Gastroesophageal sphincter (tissue), 4 donors: ENCODE data around the gene PBX3. TPM values are rescaled to one million over a fixed set of nuclear protein-coding genes. Genes with fewer than 3 reads are reported as not detected.

Experiments used
- ATAC-seq: fragments of 150-250 bp; one replicate; pipeline ENCODE4 v1.9.1; 2016; ENCODE audit warnings: mild to moderate bottlenecking, moderate library complexity
- H3K27ac ChIP-seq, 4 donors: fragments of 200-600 bp; sonication (generic) in 3 of 4; 1 replicate in 3 of 4; 2 replicates in 1 of 4; pipeline ENCODE4 v1.5.1; 2016 to 2019
- H3K27me3 ChIP-seq: fragments of 200-600 bp; sonication (generic); one replicate; pipeline ENCODE4 v1.5.1; 2019
- H3K36me3 ChIP-seq, 2 donors: fragments of 200-600 bp; sonication (generic); one replicate each; pipeline ENCODE4 v1.5.1; 2019; ENCODE audit warnings: control low read depth in 1 of 2
- H3K4me1 ChIP-seq, 3 donors: fragments of 200-600 bp; sonication (generic); 1 replicate in 2 of 3; 2 replicates in 1 of 3; pipeline ENCODE4 v1.5.1; 2016 to 2019; ENCODE audit warnings: control low read depth in 2 of 3
- H3K4me3 ChIP-seq, 2 donors: fragments of 200-600 bp; sonication (generic); one replicate each; pipeline ENCODE4 v1.5.1; 2019; ENCODE audit warnings: mild to moderate bottlenecking in 1 of 2, moderate library complexity in 1 of 2
- H3K9me3 ChIP-seq, 3 donors: fragments of 200-600 bp; sonication (generic); one replicate each; pipeline ENCODE4 v1.5.1; 2017 to 2019; ENCODE audit warnings: control low read depth in 2 of 3
- CTCF ChIP-seq, 4 experiments: fragments of 200-600 bp in 2 of 4; fragments of 450-650 bp in 2 of 4; sonication (generic) in 1 of 4; IDR thresholded peaks; one replicate each; pipeline ENCODE4 v1.5.1; 2017 to 2019; ENCODE audit warnings: antibody characterized with exemption in 4 of 4, mild to moderate bottlenecking in 2 of 4, moderate library complexity in 2 of 4
- EP300 ChIP-seq: sonication (generic); formaldehyde crosslinking; IDR thresholded peaks from one replicate; pipeline ENCODE4 v1.6.1; 2017; ENCODE audit warnings: antibody characterized with exemption, mild to moderate bottlenecking
- POLR2A ChIP-seq, 2 donors: fragments of 450-650 bp; IDR thresholded peaks; one replicate each; pipeline ENCODE4 v1.6.1; 2017; ENCODE audit warnings: antibody characterized with exemption in 2 of 2, mild to moderate bottlenecking in 2 of 2, moderate library complexity in 1 of 2
- POLR2AphosphoS5 ChIP-seq: sonication (generic); formaldehyde crosslinking; IDR thresholded peaks from one replicate; pipeline ENCODE4 v1.6.1; 2017; ENCODE audit warnings: antibody characterized with exemption
- WGBS, 2 donors: methylation state at CpG; one replicate each; pipeline ENCODE4 v1.1.5; 2018; ENCODE audit warnings: low coverage in 1 of 2; 5-methylcytosine and 5-hydroxymethylcytosine counted together
- total RNA-seq, 4 donors: library from RNA; depleted of rRNA; stranded (reverse); fragments of >200 nt; gene quantifications; one replicate each; pipeline ENCODE4 v1.1.0, GENCODE V29; 2016

The PBX3 gene
- total RNA-seq, 4 donors from 2014 or later: 59.9 to 81.4 (median 71.8) TPM

GRCh38 chr9:125744616-125745015 lies 2.6 kb upstream of the PBX3 start:
- TF ChIP-seq EP300 (no peak), POLR2A (IDR thresholded peaks at IDR 0.05) (no peak)
- Histone ChIP-seq H3K27ac (no peak overlapping the region), H3K9me3 (no peaks in the 10 kb centered on the region), H3K27me3 (no peaks in the 10 kb centered on the region), H3K4me1 (peaks cover 0 to 20% (median 4%) of the 10 kb centered on the region in 3 donors), H3K36me3 (no peaks in the 10 kb centered on the region), H3K4me3 (no peak overlapping the region)
- no peak for ATAC-seq
- 56 to 59% methylated on average over 4 to 5 of the region's 5 CpGs for WGBS, 2 donors

GRCh38 chr9:125745018-125745417 lies 2.2 kb upstream of the PBX3 start:
- peaks cover 0 to 24% (median 4%) of the 10 kb centered on the region in 3 donors for H3K4me1 ChIP-seq
- H3K9me3 ChIP-seq: no peaks in the 10 kb centered on the region
- WGBS, 2 donors: 13 to 25% methylated on average over 1 of the region's 1 CpG
- ATAC-seq: no peak
- H3K27ac ChIP-seq: peak overlapping the region in 2 of 4 donors; percentile 94 to 95
- H3K36me3 ChIP-seq: no peaks in the 10 kb centered on the region
- no peaks in the 10 kb centered on the region for H3K27me3 ChIP-seq
- H3K4me3 ChIP-seq: peak overlapping the region in 1 of 2 donors; percentile 85
- TF ChIP-seq POLR2AphosphoS5 (peak; percentile 27), CTCF (IDR thresholded peaks at IDR 0.05) (no peak)

- Histone ChIP-seq H3K4me3 (peak overlapping the region; percentile 58 to 85), H3K27ac (peak overlapping the region; percentile 54 to 96 (median 94)), H3K4me1 (peaks cover 0 to 30% (median 4%) of the 10 kb centered on the region in 3 donors), H3K27me3 (no peaks in the 10 kb centered on the region), H3K36me3 (no peaks in the 10 kb centered on the region), H3K9me3 (no peaks in the 10 kb centered on the region)
- 8 to 13% methylated on average over 4 to 6 of the region's 6 CpGs for WGBS, 2 donors
- TF ChIP-seq POLR2A (IDR thresholded peaks at IDR 0.05) (no peak), CTCF (IDR thresholded peaks at IDR 0.05) (no peak), POLR2AphosphoS5 (no peak), EP300 (no peak)
- ATAC-seq: no peak
Measured at GRCh38 chr9:125745682-125746016, 1.5 kb upstream of the PBX3 start.

- Histone ChIP-seq H3K27ac (peak overlapping the region; percentile 54 to 96 (median 94)), H3K4me3 (peak overlapping the region; percentile 58 to 85), H3K4me1 (peaks cover 2 to 36% (median 4%) of the 10 kb centered on the region in 3 donors), H3K27me3 (no peaks in the 10 kb centered on the region), H3K36me3 (no peaks in the 10 kb centered on the region), H3K9me3 (no peaks in the 10 kb centered on the region)
- TF ChIP-seq CTCF (IDR thresholded peaks at IDR 0.05) (no peak), POLR2AphosphoS5 (peak; percentile 65), POLR2A (IDR thresholded peaks at IDR 0.05) (peak; percentile 47 to 51)
- ATAC-seq: peak; percentile 93
- 0 to 3% methylated on average over 8 to 19 of the region's 79 CpGs for WGBS, 2 donors
Measured at GRCh38 chr9:125746017-125746773, 978 bp upstream of the PBX3 start.

- peak; percentile 62 for ATAC-seq
- Histone ChIP-seq H3K36me3 (no peaks in the 10 kb centered on the region), H3K4me1 (peaks cover 3 to 41% (median 4%) of the 10 kb centered on the region in 3 donors), H3K4me3 (peak overlapping the region; percentile 58 to 85), H3K27me3 (no peaks in the 10 kb centered on the region), H3K9me3 (no peaks in the 10 kb centered on the region), H3K27ac (peak overlapping the region; percentile 54 to 96 (median 94))
- TF ChIP-seq EP300 (no peak), POLR2AphosphoS5 (no peak), POLR2A (IDR thresholded peaks at IDR 0.05) (no peak), CTCF (IDR thresholded peaks at IDR 0.05) (no peak)
- WGBS, 2 donors: no CpG with 5 or more reads among the region's 46 CpGs
Measured at GRCh38 chr9:125746774-125747052, 460 bp upstream of the PBX3 start.
